ENCODE results near the gene CERT1.
"Not testable (repeated sequence)": the region's sequence is repeated elsewhere in the genome, so short reads cannot be mapped to it uniquely, and the experiment has no call there.

CERT1 gene

GRCh38 chr5:75534734-75535133, 23.3 kb upstream of the CERT1 start:
- H3K4me3 ChIP-seq (ENCODE audit: low read length) = no peak overlapping the region
- TF ChIP-seq CTCF (conservative IDR thresholded peaks at IDR 0.05; ENCODE audit: low read length) = no peak
- no peak for DNase-seq (ENCODE audit: low read depth)

DNA sequence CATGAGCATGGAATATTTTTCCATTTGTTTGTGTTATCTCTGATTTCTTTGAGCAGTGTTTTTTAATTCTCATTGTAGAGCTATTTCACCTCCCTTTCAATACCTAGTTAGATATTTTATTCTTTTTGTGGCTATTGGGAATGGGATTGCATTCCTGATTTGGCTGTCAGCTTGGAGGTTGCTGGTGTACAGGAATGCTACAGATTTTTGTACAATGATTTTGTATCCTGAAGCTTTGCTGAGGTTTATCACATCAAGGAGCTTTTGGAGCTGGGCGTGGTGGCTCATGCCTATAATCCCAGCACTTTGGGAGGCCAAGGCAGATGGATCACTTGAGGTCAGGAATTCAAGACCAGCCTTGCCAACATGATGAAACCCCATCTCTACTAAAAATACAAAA, 22.3 kb upstream of the CERT1 start:
- peak; percentile 91 for DNase-seq (ENCODE audit: low read depth)
- not testable (repeated sequence) for H3K4me3 ChIP-seq (ENCODE audit: low read length)

- DNase-seq (ENCODE audit: low read depth) = no peak
- no peak overlapping the region for H3K4me3 ChIP-seq (ENCODE audit: low read length)
- TF ChIP-seq CTCF (conservative IDR thresholded peaks at IDR 0.05; ENCODE audit: low read length) = no peak
These were observed 20.8 kb upstream of the CERT1 start for GRCh38 chr5:75532190-75532589.

DNA sequence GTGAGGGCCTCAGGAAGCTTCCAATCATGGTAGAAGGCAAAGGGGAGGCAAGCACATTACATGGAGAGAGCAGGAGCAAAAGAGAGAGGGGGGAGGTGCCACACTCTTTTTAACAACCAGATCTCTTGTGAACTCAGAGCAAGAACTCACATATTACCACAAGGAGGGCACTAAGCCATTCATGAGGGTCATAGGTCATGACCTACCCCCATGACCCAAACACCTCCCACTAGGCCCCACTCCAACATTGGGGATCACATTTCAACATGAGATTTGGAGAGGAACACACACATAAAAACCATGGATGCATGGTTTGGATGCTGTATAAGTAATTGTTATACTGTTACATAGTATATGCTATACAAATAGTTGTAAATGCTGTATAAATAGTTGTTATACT, 17.8 kb upstream of the CERT1 start:
- no peak for TF ChIP-seq CTCF (conservative IDR thresholded peaks at IDR 0.05; ENCODE audit: low read length)
- no peak overlapping the region for H3K4me3 ChIP-seq (ENCODE audit: low read length)
- DNase-seq (ENCODE audit: low read depth) = no peak

DNA sequence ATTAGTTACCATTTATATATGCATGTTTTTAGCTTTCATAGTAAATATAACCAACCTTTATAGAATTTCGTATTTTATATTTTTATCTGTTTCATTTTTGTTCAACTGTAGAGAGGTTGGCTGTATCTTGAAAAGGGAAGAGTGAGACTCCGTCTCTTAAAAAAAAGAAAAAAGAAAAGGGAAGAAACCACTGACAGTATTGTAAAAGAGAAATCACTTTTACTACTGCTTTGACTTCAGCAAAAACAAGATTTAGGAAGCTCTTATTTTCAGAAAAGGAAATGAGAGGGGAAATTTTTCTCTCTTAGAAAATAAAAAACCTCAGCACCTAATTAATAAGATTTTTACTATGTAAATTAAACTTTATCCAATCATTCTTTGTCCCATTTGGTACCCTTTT, 14.6 kb upstream of the CERT1 start:
- no peak overlapping the region for H3K4me3 ChIP-seq (ENCODE audit: low read length)
- no peak for DNase-seq (ENCODE audit: low read depth)
- TF ChIP-seq CTCF (conservative IDR thresholded peaks at IDR 0.05; ENCODE audit: low read length) = no peak

DNA sequence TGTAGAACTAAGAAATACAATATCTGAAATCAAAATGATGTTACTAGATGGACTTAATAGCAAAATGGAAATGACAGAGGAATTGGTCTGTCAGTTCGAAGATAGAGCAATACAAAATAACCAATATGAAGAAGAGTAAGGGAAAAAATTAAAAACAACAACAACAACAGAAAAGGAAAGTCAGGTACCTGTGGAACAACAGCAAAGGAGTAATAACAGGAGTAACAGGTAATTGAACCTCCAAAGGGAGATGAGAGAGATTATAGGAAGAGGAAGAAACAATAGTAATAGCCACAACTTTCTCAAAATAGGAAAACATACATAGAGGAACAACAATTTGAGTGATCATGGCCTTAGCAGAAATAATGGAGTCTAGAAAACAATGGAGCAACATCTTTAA, 13.9 kb upstream of the CERT1 start:
- no peak for DNase-seq (ENCODE audit: low read depth)
- TF ChIP-seq CTCF (conservative IDR thresholded peaks at IDR 0.05; ENCODE audit: low read length) = no peak
- no peak overlapping the region for H3K4me3 ChIP-seq (ENCODE audit: low read length)

DNA sequence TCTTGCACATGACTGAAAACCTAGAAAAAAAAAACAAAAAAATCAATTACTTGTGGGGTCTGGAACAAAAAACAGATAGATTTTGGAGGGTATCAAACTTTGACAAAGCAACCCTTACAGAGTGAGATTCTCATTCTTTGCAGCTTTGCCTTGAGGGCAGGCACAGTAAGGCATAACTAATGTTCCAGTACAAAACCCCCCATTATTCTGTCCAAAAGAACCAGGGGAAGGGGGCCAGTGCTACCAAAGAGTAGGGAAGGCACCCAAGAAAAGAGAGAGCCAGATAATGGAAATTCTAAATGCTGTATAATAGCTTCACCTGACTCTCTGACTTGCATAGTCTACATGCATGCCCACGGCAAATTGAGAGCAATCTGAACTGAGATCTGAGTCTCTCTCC, 13.2 kb upstream of the CERT1 start:
- no peak for DNase-seq (ENCODE audit: low read depth)
- H3K4me3 ChIP-seq (ENCODE audit: low read length) = no peak overlapping the region
- no peak for TF ChIP-seq CTCF (conservative IDR thresholded peaks at IDR 0.05; ENCODE audit: low read length)

DNA sequence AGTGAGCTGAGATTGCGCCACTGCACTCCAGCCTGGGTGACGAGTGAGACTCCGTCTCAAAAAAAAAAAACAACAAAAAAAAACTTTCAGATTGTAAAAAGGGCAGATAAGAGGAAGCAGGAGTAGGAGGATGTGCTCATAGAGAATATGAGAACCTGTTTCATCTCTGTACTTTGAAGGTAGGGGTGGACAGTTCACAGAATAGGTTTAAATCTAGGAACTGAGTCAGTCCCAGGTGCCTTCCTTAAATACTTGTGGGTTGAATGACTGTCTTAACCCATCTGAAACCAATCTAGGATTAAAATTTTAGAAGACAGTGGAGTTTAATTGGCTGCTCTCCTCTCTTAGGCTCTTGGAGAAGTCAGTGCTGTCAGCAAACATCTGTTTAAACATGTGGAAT, 12.6 kb upstream of the CERT1 start:
- DNase-seq (ENCODE audit: low read depth) = peak; percentile 62
- H3K4me3 ChIP-seq (ENCODE audit: low read length) = no peak overlapping the region
- no peak for TF ChIP-seq CTCF (conservative IDR thresholded peaks at IDR 0.05; ENCODE audit: low read length)
